PFSK-1 (cell line): ENCODE data around the gene GFPT1.

Experiments used
- FOXP2 ChIP-seq: optimal IDR thresholded peaks from 2 replicates; pipeline ENCODE3; 2011; ENCODE audit warnings: borderline replicate concordance, control low read depth, inconsistent platforms; ENCODE audit not compliant: insufficient read depth; ENCODE audit errors: extremely low read length, extremely low read depth
- POLR2AphosphoS5 ChIP-seq: IDR thresholded peaks from 2 replicates; pipeline ENCODE4 v1.6.1; 2012; ENCODE audit warnings: low read depth, mild to moderate bottlenecking, control low read depth, low read length, moderate library complexity
- REST ChIP-seq, 2 experiments: IDR thresholded peaks; 2 replicates each; pipeline versions ENCODE4 v1.6.1 to v1.8.0; 2011 to 2012; ENCODE audit warnings: low read depth in 2 of 2, low read length in 2 of 2, control low read depth in 1 of 2, inconsistent platforms in 1 of 2, mild to moderate bottlenecking in 1 of 2, moderate library complexity in 1 of 2; ENCODE audit not compliant: insufficient read depth in 1 of 2
- SIN3A ChIP-seq: IDR thresholded peaks from 2 replicates; pipeline ENCODE4 v1.6.1; 2012; ENCODE audit warnings: mild to moderate bottlenecking, low read length, moderate library complexity, borderline replicate concordance; ENCODE audit not compliant: insufficient read depth
- TAF1 ChIP-seq: IDR thresholded peaks from 2 replicates; pipeline ENCODE4 v1.6.1; 2012; ENCODE audit warnings: low read length, control low read depth, borderline replicate concordance; ENCODE audit not compliant: insufficient read depth

Gene GFPT1

GRCh38 chr2:69385443-69386151 is 1.4 kb downstream of the GFPT1 start:
- no peak for TF ChIP-seq REST (IDR thresholded peaks at IDR 0.05; ENCODE audit: insufficient read depth in 1 of 2, low read depth in 2 of 2, low read length in 2 of 2)
- no peak for TF ChIP-seq FOXP2
- no peak for TF ChIP-seq SIN3A
- TF ChIP-seq TAF1 = no peak
- no peak for TF ChIP-seq POLR2AphosphoS5

GRCh38 chr2:69384618-69385081 is 2.4 kb downstream of the GFPT1 start:
- no peak for TF ChIP-seq FOXP2
- TF ChIP-seq SIN3A = no peak
- TF ChIP-seq REST (IDR thresholded peaks at IDR 0.05; ENCODE audit: insufficient read depth in 1 of 2, low read depth in 2 of 2, low read length in 2 of 2) = no peak
- TF ChIP-seq TAF1 = no peak
- TF ChIP-seq POLR2AphosphoS5 = no peak

DNA sequence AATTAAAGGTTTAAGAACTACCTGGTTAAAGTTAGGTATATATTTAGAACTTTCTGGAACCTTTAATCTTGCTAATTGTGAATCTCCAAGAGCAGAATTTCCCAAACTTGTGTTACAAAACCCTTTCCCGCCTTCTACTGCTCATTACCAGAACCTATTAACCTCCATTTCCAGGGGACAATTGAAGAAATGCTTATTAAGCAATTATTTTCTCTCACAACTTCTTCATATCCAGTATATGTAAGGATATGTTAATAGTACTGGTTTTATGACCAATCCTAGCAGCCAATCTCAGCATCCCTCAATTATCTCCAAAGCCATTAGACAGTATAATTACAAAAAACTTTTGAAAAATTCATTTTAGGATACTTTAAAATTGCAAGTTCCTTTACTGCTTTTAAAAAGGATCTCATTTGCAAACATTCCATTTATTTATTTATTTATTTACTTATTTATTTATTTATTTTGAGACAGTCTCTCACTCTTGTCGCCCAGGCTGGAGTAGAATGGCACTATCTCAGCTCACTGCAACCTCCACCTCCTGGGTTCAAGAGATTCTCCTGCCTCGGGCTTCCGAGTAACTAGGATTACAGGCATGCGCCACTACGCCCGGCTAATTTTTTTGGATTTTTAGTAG is 3.7 kb downstream of the GFPT1 start:
- no peak for TF ChIP-seq REST (IDR thresholded peaks at IDR 0.05; ENCODE audit: insufficient read depth in 1 of 2, low read depth in 2 of 2, low read length in 2 of 2)
- TF ChIP-seq FOXP2 = no peak
- TF ChIP-seq TAF1 = no peak
- no peak for TF ChIP-seq SIN3A
- no peak for TF ChIP-seq POLR2AphosphoS5

- TF ChIP-seq REST (IDR thresholded peaks at IDR 0.05; ENCODE audit: insufficient read depth in 1 of 2, low read depth in 2 of 2, low read length in 2 of 2) = no peak
- TF ChIP-seq TAF1 = no peak
- TF ChIP-seq SIN3A = no peak
- no peak for TF ChIP-seq FOXP2
- no peak for TF ChIP-seq POLR2AphosphoS5
Observed at GRCh38 chr2:69382547-69382946, 4.5 kb downstream of the GFPT1 start.
